HT-29 (cell line): Measurements from ENCODE around the gene SLC30A10. TPM values are rescaled to one million over a fixed set of nuclear protein-coding genes. Genes with fewer than 3 reads are reported as not detected.
A peak's percentile ranks its signal among the peaks of the same experiment; 100 is the strongest.
"Not testable (repeated sequence)": the region's sequence is repeated elsewhere in the genome, so short reads cannot be mapped to it uniquely, and the experiment has no call there.

Experiments
- DNase-seq: peaks from one replicate; pipeline ENCODE4 v3.0.0-alpha.2; 2015; ENCODE audit warnings: low spot score
- total RNA-seq: library from RNA; depleted of rRNA; stranded (reverse); fragments of >200 nt; shearing (Covaris generic); gene quantifications from 2 replicates; pipeline ENCODE4 v1.2.3, GENCODE V29; 2014

SLC30A10 gene
- total RNA-seq, 1 experiment from 2014 or later, result not detected

DNA sequence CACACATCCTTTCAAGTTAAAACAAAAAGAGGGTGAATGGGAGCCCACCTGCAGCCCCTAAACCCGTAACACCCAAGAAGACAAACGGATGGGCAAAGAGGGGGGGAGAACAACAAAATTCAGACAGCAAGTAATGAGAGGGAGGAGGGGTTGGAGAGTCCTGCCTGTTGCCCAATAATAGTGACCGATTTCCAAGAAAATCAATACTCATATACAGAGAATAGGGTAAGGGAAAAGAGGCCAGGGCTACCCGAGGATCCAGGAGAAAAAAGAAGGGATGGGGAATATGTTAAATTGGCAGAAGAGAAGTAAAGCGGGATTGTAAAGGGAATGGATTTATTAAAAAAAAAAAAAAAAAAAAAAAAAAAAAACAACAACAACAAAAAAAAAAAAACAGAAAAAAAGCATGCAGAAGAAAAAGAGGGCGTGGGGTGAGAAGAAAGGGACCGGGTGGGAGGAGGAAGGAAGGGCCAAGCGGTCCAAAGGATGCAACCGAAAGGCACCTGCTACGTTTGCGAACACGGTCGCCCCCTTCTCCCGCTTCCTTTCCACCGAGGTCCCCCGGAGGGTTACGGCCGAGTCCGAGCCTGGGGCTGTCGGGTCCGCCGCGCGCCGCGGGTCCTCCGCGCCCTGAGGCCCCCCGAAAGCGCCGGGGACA, 930 bp downstream of the SLC30A10 start:
- DNase-seq, result no peak

DNA sequence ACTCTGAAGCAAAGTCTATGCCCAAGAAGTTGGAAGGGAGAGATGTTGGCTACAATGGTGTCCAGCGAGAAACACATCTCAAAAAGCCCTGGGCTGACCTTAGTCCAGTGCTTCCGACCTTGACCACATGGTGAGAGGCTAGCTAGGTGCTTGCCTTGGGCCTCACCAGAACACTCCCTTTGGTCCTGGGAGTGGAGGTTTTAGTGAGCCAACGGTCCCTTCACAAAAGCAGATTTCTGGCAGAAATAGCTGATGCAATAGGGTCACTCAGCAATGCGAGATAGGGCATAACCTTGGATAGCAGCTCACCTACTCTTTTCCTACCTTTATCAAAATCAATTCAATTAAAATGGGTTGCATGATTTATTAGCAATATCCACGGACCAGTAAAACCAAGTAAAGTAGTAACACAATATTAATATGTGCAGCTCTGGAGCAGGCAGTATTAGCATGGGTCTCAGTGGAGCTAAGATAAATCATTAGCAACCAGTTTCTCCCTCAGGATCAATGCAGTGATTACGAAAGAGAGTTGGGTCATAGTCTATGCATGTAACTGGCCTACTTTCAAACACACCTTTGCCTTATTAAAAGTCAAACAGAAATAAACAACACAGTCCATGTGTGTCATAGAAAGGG, 1.9 kb downstream of the SLC30A10 start:
- no peak for DNase-seq

DNA sequence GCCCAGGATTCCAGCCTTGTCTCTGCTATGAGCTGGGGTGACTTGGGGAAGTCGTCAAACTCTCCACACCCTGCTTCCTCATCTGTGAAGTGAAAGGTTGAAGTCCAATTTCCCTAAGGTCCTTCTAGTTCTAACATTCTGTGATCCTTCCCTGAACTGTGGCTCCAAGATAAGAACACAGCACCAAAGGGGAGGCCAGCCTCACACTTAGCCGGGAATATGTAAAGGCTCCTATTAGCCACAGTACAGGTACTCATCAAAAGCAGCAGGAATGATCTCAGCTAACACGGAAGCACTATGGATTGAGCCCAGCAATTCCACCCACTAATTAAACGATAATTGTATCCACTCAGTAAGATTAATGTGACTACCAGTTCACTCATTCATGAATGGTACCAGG, 4.0 kb downstream of the SLC30A10 start:
- peak; percentile 6 for DNase-seq

DNA sequence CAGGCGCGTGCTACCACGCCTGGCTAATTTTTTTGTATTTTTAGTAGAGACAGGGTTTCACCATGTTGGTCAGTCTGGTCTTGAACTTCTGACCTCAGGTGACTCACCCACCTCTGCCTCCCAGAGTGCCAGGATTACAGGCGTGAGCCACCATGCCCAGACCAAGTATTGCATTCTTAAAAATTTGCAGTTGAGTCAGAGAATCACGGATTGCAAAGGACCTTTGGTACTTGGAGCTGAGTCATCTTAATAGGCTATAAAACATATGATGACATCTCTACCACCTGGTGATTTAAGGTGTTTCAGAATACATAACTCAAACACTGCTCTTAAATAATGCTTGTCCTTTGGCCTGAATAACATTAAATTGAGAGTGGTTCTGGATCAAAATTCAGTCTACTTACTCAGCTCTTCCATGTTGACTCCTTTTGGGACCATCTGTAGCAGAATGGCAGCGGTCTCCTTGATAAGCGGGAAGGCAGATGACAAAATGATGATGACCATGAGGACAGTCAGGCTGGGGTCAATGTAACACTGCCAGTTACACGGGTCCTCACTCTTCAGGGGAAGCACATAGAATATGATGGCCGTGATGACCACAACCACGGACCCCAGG, 10.4 kb downstream of the SLC30A10 start:
- DNase-seq, result peak; percentile 52

DNA sequence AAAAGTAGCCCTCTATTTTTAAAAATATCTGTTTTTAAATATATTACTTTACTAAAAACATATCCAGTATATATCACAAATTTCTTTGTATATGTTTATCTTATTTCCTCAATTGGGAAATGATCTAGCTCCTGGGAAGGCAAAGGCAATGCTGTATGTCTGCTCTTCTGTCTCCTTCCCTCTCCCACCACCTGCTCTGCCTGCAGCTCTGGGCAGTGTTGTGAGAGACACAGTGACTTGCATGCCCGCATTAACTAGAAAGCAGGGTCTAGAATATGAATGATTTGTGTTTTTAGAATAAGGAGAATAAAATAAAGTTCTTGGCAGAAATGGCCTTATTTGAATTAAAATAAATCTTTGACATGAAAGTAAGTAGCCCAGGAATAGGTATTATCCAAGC, 11.1 kb downstream of the SLC30A10 start:
- DNase-seq, result no peak

DNA sequence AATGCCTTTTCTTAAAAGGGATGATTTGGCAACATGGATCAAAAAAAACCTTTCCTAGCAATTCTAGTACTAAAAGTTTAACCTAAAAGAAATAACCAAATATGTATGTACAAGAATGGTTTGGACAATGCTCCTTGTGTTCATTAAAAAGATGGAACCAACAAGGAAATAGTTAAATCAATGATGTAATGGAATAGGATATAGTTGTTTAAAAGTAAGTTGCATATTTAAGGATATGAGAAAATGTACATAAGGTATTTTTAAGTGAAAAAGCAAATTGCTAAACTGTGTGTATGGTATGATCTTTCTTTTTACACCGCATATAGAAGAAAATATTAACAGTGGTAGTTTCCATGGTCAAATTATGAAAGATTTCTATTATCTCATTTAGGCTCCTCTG, 12.1 kb downstream of the SLC30A10 start:
- DNase-seq, result no peak

DNA sequence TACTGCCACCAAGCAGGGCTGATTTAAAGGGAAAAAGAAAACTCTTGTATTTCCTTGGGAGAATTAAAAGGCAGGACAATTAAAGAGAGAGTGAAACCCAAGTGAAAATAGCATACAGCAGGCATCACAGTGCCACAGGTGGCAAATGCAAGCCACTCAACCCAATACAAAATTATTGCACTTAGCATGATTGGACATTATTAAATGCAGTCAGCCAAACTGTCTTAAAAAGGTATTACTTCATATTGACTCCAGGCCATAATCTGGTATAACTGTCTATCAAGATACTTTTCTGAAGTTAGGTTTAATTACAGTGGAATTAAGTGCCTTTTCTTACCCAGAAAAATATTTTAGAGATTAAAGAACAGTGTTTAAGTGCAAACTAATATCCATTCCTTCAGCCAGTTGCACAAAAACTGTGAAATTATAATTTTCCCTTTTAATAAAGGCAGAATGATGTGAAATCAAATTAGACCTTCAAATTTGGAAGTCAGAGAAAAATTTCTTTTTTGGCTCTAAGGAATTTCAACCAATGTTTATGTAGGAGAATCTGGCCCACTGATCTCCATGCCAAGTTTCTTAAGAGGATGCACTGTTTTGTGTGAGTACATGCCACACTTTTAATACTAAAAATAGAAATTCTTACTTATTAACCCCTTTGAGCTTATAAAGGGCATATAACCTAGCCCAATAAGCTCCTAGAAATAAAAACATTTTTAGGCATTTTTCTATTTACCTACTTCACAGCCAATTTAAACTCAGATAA, 15.2 kb downstream of the SLC30A10 start:
- DNase-seq, result no peak

DNA sequence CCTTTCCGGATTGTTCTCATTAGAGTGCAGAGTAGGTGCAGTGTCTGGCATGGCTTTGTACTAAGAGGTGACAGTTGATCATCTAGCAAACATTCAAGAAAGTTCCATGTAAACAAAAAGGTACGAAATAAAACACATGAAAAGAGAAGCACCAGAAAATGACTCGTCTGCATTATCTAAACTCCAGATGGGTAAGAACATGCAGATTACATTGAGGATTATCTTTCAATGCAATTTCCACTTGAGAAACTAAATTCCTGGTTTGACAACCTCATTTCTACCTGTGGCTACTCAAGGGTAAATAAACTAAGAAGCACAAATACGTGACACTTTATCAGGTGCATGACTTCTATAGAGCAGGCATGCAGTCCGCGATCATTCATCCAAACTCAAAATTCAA, 17.6 kb downstream of the SLC30A10 start:
- no peak for DNase-seq

DNA sequence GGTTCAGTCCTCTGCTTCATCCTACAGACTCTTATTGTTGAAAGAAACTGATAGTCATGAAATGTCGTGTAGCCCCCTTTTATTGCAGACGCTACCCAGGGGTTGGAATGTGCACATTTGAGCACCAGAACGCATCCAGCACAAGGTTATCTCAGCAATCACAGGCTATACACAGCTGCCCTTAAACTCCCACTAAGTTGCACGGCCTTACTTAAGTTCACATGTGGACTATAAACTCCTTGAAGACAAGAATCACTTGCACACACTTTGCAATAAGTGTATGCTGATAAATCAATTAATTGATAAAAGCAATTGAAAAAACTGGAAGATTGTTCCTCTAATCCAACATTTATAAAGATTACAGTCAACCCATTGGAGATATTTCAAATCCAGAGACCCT, 18.9 kb downstream of the SLC30A10 start:
- DNase-seq, result no peak

DNA sequence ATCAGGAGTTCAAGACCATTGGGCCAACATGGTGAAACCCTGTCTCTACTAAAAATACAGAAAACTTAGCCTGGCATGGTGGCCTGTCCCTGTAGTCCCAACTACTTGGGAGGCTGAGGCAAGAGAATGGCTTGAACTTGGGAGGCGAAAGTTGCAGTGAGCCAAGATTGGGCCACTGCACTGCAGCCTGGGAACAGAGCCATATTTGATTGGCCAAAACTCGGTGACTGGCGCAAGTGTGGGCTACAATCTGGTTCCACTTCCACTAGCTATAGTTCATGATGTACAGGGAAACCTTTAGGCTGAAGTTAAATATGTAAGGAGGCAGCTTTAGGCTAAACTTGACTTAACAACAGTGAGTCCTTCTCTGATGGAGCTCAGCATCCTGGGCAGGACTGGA, 20.2 kb downstream of the SLC30A10 start:
- DNase-seq, result no peak

DNA sequence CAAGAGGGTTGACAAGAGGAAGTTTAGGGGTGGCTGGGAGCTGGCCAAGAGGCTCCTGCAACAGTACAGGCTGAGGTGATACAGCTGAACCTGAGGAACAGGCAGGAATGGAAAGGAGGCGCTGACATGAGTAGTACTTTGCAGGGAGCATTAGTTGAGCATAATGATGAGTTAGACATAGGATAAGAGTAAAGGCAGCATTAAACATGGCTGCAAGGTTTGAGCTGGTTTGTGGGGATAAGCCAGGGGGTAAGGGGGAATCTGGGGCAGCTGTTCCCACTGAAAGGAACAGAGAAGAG, 20.6 kb downstream of the SLC30A10 start:
- DNase-seq, result no peak

DNA sequence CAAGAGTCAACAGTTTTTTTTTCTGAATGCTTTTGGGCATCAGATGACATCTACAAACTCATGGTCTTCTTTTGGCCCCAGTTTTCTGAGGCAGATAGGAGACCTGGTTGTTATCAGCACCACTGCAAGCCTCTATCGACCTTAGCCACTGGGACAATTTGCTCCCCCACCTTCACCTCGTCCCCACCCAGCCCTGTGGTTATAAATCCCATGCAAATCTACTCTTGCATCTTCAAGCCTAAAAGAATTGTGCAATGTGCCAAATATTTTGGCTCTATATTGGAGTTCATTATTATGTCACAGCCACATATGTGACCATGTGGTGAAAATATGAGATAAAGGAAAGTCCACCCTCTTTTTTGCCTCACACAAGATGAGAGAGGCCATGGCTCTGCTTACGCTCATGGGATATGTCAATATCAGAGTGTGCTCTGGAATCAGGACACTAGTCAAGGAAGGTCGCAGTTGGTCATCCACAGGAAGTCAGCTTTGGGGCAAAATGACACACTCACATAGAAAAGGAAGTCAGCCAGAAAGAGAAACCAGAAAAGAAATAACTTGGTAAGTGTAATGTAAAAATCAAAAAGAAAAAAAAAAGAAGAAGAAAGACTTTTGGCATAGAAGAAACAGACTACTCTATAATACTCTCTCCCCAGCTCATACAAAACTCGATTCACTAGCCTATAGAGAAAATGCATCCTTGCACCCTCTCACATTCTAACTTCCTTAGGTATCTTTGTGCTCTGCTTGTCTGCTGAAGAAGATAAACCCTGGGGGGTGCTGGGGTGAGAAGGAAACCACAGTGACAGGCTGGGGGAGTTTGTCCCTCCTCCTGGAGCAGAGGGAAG, 21.2 kb downstream of the SLC30A10 start:
- DNase-seq, result no peak

DNA sequence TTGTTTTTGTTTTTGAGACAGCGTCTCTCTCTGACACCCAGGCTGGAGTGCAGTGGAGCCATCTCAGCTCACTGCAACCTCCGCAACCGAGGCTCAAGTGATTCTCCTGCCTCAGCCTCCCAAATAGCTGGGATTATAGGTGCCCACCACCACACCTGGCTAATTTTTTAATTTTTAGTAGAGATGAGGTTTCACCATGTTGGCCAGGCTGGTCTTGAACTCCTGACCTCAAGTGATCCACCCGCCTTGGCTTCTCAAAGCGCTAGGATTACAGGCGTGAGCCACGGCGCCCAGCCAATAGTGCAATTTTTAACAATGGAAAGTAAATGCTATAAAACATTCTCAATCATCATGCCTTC, 21.8 kb downstream of the SLC30A10 start:
- DNase-seq, result not testable (repeated sequence)

DNA sequence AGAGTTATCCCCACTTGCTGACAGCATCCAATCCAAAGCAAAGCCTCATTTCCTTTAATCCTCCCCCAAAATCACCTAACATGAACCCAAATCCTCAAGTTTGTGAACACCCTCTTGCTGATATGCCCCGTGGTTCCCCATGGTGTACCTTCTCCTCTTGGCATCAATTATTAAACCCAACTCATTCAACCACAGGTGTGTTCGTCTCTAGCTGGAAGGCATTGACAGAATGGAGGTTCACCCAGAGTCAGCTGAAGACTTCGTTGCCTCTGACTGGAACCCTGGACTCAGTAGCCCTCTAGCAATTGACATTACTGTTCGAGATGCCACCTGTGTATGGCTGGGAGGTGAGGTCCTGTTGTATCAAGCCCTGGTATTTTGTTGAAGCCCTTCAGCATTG, 22.8 kb downstream of the SLC30A10 start:
- no peak for DNase-seq

DNA sequence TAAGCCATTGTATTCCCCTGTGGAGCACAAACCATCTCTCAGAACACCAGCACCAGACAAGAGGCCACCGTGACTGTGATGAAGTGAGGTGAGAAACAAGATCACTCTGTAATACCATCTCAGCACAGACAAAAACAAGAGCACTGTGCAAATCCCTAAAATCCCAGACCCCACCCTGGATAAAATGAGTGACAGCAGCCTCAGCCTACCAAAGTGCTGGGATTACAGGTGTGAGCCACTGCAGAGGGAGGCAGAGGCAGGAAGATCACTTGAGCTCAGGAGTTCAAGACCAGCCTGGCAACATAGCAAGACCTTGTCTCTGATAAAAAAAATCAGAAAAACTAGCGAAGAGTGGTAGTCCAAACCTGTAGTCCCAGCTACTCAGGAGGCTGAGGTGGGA, 23.4 kb downstream of the SLC30A10 start:
- DNase-seq, result no peak

DNA sequence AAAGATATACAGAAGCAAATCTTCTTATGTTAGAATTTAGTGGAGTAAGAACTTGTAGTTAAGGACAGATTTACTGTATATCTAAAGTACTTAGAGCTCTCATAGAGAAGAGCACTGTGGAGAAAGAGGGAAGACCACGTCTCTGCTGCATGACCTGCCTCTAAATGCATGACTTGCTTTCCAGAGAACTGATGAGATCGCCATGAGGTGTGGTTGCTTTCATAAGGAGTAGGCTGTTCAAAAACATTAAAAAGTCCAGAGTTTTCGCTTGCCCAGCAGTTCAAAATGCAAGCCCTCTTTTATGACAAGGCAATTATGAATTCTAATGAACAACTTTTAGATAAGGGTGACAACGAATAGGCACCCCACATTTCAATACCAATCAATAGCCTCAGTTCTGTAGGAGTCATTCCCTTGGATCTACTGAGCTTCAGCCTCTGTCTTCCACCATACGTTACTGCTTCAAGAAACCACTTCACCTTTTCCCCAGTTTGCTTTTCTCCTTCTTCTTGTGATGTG, 24.9 kb downstream of the SLC30A10 start:
- DNase-seq, result no peak

DNA sequence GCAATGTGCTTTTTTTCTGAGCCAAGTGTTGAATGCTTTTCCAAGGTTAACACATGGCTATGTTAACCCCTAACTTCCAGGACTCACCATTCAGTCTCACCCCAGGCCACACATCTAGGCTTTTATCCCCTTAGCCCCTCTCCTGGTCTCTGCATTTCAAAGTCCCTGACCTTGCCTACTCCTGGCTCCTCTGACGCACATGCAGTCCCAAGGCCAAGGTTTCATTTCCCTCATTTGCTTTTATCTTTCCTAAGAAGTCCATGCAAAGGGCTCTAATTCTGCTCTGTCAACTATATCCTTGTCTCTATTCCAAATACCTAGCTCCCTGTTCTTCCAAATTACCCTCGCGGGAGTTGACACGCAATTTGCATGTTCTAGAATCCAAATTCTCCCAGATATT, 25.4 kb downstream of the SLC30A10 start:
- no peak for DNase-seq

DNA sequence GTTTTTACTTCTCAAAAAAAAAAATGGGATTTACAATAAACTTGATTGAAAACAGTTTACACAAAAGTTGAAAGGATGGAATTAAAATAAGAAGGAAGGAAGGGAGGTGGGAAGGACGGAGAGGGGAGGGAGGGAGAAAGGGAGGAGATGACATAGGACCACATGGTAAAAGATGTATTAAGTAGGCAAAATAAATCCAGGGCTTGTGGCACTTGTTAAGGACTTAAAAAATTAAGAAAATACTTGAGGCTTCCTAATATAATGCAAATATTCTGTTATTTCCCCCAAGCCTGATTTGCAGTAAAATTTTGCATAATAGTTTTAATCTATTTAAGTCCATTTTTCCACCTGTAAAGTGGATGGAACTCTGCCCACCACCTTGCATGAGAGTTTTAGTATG, 27.5 kb downstream of the SLC30A10 start:
- no peak for DNase-seq

DNA sequence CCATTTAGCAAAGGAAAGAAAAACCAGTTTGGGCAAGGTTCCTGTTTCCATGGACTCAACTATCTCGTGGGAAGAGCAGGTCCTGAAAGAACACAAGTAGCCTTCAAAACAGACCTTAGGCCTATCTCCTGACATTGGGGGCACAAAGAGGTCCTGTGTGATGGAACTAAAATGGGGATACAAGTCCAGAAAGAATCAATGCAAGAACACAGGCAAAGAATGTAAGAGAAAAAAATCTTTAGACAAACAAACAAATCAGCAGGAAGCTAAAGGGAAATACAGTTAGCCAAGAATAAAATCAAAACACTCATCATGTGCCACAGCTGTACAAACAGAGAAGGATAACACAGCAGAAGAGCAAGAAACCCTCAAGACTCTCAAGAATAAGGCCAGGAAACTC, 28.2 kb downstream of the SLC30A10 start:
- no peak for DNase-seq

DNA sequence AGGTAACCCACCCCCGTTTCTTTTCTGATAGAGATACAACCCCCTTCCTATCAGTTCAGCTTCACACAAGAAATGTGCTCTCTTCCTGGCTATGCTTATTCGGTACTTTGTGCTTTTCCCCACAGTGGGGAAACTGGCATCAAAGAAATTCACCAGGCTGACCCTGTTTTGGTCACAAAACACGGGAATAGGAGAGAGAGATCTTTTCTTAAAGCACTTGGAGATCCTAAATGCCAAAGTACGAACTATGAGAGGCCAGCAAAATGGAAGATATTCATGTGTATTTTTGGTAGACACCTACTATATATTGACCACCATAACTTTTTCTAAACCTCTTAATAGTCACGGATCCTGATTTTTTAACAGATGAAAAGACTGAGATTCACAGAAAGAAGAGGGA, 30.0 kb downstream of the SLC30A10 start:
- DNase-seq, result no peak

DNA sequence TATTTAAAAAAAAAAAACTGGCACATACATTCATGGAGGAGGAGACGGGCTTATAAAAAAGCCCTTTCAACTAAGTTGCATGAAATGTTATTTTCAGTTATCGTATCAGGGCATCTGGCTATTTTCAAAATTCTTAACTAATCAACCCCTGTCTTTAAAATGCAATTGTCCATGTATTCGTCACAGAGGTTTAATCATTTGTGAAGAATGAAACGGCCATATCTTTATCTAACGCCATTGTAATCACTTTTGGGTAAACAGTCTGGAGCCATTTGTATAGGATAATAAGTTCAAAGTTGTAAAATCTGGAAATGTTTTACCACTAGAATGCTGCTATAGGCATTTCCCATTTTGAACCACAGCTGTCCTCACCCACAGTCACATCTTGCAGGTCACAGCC, 30.4 kb downstream of the SLC30A10 start:
- DNase-seq, result no peak

DNA sequence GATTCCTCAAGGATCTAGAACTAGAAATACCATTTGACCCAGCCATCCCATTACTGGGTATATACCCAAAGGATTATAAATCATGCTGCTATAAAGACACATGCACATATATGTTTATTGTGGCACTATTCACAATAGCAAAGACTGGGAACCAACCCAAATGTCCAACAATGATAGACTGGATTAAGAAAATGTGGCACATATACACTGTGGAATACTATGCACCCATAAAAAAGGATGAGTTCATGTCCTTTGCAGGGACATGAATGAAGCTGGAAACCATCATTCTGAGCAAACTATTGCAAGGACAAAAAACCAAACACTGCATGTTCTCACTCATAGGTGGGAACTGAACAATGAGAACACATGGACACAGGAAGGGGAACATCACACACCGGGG, 36.1 kb downstream of the SLC30A10 start:
- not testable (repeated sequence) for DNase-seq
